NCI-H2029 (cell line): ENCODE measurements around the gene SERPINA5.

ENCODE experiments used
- DNase-seq: peaks from one replicate; lab custom pipeline; 2025; lab: John Stamatoyannopoulos, UW

SERPINA5 gene

GRCh38 chr14:94548999-94549985, 31.9 kb upstream of the SERPINA5 start:
- no peak for DNase-seq

- no peak for DNase-seq
Observed at GRCh38 chr14:94550041-94550440, 31.2 kb upstream of the SERPINA5 start.

- no peak for DNase-seq
Observed at GRCh38 chr14:94555991-94556390, 25.2 kb upstream of the SERPINA5 start.

DNA sequence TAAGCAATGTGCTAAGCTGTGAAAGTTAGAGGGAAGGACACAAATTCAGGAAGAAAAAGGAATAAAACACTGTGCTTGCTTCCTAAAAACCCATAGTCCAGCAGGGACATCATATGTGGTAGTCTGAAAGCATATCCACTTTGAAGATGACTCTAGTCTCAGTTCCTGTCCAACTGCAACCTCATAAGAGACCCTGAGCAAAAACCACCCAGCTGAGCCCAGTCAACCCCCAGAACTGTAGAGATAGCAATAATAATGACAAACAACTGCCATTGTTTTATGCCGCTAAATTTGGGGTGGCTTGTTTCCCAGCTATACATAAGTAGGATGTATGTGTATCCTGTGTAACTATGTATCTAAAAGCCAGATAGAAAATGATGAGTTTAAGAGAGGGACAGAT, 23.9 kb upstream of the SERPINA5 start:
- DNase-seq: no peak

DNA sequence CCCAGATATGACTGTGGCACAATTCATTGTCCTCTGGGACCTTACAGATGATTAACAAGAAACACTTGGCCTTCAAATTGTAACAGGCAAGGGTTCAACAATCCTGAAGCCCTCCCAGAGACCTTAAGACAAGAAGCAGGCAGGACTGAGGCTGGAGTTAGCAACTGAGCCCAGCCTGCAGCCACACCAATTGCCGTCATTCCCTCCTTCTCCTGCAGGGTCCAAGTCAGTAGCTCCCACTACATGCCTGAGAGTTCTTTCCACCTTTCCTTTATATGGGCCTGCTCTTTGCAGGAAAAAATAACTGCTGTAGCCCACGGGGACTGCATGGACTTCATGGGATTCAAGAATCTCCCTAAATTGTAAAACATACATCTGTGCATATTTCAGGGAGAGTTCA, 22.4 kb upstream of the SERPINA5 start:
- DNase-seq: no peak

DNA sequence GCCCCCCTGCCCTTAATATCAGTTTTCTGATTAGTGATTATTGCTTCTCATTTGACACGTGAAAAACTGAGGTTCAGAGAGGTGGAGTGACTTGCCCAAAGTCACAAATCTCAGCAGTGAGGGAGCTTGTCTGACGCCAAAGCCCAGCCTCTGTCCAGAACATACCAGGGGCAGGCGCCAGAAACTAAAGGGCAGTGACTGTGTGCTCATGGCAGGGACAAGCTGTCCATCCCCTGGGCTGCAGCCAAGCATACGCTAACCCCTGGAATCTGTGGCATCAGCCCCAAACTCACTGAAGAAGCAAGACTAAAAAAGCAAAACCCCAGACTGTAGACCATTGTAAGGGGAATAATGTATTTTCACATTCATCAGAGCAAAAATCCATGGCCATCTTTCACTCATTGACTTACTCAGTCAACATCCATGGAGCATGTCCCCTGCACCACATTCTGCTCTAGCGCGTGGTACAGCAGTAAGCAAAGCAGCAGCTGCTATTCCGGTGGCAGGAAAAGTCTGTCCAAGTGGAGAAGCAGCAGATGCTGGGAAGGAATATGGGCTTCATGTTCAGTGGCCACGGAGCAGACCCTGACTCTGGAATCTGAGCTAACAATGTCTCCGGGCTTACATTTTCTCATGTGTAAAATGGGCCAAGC, 21.5 kb upstream of the SERPINA5 start:
- no peak for DNase-seq

DNA sequence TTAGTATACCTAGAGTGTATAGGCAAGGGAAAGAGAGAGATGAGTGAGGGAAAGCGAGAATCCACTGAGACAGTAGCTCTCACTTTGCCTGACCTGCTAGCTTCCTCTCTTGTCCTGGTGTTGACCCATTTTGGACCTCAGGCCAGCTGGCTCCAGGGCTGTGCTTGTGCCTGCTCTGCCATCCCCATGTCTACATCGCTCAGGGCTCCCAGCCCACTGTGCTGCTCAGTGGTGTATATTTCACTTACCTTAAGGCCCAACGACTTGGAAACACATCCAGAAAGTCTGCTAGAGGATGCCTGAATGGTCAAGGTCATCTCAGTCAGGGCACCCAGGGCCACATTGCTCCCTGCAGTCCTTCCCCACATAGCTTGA, 20.9 kb upstream of the SERPINA5 start:
- no peak for DNase-seq

DNA sequence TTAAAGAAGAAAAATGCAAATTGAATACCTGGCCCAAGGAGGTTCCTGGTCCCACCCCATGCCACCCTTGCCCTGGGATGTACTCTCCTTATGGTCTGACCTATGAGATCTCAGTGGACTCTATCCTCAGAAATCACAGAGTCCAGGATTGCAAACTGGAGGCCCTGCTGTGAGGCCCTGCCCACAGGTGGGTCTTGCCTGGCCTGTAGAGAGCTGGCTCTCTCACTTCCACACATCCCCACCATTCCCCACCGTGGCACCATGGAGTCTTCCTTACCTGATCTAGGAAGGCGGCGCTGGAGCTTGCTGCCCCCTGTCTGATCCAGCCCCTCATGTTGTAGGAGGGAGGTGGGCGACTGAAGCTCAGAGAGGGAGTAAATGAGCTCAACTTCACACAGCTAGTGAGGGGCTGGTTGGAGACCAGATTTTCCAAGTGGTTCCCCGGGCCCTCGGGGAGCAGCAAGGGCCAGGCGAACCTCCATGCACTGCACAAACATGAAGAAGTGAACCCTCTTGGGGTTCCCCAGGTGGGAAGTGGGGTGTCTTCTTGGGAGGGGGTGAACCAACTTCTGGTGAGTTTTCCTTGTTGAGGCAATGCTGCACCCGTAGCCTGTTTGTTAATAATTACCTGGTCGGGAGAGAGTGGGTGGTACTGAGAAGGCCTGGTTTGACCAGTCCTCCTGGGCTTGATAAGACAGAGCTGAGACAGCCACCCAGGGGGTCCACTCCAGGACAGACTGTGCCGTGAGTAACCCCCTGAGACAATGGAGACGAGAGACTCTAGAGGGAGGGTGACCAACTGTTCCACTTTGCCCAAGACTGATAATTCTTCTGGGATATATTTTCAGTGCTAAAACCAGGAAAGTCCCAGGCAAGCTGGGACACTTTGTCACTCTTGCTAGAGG, 20.2 kb upstream of the SERPINA5 start, which contains the start of gene SERPINA4:
TSS of gene SERPINA4 (plus strand) at position 692 of the 905 bp plus-strand sequence. CDS start 2,041 bp downstream, outside the sequence.
- DNase-seq: no peak

- no peak for DNase-seq
Observed at GRCh38 chr14:94561656-94562010, 19.6 kb upstream of the SERPINA5 start.

GRCh38 chr14:94562022-94562421, 19.2 kb upstream of the SERPINA5 start:
- no peak for DNase-seq

DNA sequence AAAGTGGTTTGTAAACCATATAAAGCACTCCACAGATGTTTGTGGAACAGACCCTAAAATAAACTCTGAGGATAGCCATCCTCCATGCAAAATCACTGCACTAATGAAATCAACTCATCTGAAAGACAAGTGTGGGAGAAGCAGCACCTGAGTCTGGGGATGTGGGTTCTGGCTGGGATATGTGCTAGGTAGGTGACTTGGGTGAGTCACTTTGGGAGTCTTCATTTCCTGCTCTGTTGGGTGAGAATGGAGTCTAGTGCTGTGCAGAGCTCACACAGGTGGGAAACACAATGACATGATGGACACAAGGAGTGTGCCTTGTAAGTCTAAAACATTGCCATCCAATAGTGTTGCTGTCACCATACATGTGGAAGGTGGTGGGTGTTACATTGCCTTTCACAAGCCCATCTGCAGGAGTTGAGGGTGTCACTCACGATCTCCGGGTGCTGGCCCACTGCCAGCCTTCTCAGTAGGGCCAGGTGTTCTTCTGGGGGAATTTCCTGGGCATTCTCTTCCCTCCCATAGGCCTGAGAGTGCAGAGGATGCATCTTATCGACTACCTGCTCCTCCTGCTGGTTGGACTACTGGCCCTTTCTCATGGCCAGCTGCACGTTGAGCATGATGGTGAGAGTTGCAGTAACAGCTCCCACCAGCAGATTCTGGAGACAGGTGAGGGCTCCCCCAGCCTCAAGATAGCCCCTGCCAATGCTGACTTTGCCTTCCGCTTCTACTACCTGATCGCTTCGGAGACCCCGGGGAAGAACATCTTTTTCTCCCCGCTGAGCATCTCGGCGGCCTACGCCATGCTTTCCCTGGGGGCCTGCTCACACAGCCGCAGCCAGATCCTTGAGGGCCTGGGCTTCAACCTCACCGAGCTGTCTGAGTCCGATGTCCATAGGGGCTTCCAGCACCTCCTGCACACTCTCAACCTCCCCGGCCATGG, 18.0 kb upstream of the SERPINA5 start:
- no peak for DNase-seq

DNA sequence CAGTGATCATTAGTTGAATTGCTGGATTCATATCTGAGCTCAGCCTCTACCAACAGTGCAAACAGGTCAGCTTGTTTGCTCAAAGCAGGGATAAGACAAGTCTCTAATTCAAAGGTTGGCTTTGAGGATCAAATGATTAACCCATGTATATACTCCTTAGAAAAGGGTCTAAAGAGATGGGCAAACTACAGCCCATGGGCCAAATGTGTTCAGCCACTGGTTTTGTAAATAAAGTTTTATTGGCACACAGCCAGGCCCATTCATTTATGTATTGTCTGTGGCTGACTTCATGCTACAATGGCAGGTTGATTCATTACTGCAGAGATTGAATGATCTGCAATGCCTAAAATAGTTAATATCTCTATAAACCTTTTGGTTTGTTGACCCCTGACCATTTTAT, 16.8 kb upstream of the SERPINA5 start:
- DNase-seq: no peak

DNA sequence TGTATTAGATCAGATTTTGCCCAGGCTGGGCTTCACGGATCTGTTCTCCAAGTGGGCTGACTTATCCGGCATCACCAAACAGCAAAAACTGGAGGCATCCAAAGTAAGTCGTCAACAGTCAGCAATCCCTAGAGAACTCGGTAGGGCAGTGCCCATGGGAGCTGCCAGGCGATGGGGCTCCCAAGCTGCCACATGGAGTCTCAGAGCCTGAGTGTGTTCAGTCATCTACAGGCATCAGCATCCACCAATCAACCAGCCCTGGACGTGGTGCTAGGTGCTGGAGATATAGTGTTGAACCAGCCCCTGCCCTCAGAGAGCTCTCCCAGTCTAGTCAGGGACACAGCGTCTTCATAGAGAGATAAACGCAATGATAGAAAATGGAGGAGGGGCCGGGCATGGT, 13.0 kb upstream of the SERPINA5 start:
- no peak for DNase-seq

- DNase-seq: no peak
Observed at GRCh38 chr14:94569381-94570001, 11.7 kb upstream of the SERPINA5 start.

GRCh38 chr14:94570002-94570400, 11.2 kb upstream of the SERPINA5 start:
- DNase-seq: no peak

GRCh38 chr14:94570440-94570839, 10.8 kb upstream of the SERPINA5 start:
- no peak for DNase-seq

- DNase-seq: no peak
Observed at GRCh38 chr14:94571395-94571794, 9.8 kb upstream of the SERPINA5 start.

DNA sequence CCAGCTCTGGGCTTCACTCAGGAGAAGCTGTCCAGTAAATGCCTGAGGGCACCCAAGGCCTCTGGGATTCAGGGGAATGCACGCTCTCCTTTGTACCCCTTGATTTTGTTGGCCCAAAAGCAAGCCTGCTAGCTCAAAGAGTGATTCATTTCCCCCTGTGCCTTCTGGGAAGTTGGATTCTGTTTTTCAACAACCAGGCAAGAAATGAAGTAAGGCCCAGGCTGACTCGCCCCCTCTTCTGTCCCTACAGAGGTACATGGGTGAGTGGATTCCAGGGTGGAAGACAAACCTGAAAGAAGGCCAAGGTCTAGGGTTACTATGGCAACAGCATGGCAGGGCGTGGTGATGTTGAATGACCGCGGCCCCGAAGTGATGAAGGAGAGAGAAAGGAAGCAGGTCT, 9.3 kb upstream of the SERPINA5 start:
- DNase-seq: no peak

DNA sequence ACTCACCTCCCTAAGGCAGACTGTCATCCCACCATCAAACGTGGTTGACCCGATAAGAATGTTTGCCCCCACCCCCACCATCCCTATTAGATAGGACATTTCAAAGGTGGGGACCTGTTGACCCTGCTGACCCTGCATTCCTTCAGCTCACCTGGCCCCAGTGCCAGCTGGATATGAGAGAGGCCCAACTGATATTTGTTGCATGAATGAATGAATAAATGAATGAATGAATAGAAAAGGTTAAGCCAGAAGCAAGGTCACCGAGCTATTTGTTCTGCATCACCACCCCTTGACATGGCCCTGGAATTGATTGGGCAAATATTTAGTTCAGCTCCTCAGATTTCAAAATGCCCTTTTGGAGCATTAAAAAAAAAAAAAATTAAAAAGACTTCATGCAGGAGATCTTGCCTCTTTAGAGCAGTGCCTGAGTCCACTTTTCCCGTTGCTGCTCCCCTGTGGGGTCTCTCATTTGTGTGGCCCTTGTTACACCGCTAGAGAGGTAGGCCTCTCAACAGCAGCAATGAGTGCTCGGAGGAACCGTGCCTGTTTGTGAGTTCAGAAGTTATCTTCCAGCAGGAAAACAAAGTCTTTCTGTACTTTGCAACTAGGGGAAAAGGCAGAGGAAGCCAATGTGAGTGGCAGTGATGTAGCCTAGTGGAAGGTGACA, 8.5 kb upstream of the SERPINA5 start:
- no peak for DNase-seq
